HG02759 (cell line): Measurements from ENCODE around the gene RELL2.

ENCODE experiments used
- ATAC-seq: cut with Tn5 transposase; IDR thresholded peaks from one replicate; pipeline ENCODE4 v1.9.1; 2021; ENCODE audit warnings: mild to moderate bottlenecking, moderate library complexity; ENCODE audit not compliant: unreplicated experiment

RELL2 gene

DNA sequence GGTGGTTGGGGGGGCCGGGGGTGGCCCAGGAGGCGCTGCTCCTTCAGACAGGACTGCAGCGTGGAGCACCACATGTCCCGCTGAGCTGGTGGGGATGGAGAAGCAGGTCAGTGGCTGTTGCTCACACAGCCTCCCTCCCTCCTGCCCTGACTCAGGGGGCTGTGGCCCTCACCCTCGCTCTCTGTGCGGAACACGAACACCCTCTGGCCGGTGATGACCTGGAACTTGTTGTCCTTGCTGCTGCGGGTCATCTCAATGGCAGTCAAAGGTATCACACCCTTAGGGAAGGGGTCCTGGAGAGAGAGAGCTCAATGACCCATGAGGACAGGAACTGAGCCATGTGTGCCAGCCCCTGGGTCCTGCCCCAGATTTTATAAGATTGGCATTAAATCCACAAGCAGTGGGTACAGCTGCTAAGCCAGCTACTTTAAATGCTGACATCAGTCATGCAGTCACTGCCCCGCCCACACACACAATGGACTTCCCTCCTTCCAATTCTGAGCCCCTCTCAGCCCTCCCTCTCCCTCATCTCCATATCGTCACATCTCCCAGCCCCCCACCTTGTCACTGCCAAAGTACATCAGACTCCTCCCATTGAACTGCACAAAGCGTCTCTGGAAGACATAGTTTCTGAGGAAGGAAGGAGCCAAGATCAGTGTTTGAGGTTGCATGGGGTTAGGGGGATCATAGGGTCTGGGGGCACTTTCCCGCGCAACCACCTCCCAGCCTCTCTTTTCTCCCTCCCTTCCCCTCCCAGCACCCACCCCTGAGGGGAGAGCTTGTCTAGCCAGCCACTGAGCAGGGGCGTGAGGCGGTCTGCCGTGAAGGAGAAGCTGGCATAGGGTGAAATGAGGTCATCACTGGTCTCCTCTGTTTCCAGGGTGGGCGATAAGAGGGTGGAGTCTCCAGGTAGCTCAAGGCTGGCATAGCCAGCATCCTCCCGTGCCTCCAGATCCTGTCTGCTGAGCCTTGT lies 36.3 kb downstream of the RELL2 start:
- no peak for ATAC-seq

DNA sequence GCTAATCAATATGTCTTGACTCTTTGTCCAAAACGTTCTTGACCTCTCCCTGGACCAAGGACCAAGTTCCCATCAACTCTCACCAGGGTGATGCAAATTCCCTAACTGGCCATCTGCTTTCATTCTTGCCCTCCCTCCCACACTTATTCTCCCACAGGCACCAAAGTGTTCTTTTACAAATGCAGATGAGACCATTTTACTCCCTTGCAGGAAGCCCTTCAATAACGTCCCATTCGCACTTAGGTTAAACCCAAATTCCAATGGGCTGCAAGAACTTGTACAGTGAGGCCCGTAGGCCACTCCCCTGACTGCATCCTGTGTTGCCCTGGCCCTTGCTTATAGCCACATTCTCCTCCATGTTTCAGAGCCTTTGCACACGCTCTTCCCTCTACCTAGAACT lies 38.0 kb downstream of the RELL2 start:
- no peak for ATAC-seq

DNA sequence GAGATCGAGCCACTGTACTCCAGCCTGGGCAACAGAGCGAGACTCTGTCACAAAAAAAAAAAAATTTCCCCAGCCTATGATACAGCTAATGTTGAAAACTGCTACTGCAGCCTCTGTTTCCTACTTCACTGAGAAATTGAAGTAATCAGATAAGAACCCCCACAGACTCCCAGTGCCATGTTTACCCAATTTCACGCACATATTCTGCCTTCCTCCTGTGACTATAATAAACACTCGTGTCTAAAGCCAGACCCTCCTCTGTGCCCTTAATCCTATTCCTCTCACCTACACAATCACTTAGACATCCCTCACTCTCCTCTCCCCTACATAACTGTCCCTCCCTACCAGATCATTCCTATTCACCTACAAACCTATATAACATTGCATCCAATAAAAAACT lies 38.9 kb downstream of the RELL2 start:
- ATAC-seq: no peak

DNA sequence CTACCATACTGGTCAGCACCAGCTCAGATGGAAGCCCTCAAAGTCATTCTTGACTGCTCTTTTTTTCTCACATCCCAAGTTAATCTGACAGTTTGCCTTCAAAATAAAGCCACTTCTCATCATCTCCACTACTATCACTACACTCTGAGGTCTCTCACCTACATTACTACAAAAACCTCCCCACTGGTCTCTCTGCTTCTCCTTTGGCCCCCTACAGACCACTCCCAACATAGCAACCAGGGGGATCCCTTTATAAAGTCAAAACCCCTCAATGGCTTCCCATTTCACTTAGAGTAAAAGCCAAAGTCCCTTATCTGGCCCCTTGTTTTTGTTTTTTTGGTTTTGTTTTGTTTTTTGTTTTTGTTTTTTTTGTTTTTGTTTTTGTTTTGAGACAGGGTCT lies 40.6 kb downstream of the RELL2 start:
- no peak for ATAC-seq

DNA sequence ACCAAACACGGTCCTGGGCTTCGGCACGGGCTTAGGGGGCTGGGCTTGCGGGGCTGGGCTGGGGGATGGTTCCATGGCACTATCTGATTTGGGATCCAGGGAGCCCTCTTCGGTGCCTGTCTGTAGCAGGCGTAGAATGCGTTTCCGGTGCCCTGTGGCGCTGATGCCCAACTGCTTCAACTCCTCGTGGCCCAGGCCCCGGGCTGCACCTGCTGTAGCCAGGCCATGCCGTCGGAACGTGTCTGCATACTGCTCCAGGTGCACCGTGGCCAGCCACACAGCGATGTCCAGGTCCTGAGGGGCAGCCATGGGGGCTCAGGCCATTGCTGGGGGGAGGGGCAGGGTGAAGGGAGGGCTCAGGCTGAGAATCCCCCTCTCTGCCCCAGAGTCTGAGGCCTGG lies 43.4 kb downstream of the RELL2 start:
- ATAC-seq: no peak

DNA sequence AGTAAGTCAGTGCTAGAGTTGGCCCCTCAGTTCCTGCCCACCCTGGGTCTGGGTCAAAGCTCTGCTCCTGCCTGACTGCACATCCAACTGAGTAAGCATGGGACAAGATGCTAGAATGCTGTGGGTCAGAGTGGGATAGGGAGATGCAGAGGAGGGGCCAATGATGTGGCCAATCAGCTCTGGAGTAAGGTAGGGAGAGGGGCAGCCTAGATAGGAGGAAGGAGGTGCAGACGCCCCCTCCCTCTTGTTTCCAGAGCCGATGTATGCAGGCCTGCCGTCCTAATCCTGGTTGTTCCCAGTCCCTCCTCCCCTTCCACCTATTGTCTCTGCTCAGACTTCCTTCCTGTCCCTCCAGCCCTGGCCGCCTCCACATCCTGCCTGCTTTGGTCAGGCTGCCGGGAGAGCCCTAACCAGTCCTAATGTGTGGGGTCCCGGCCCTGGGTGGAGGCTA lies 44.0 kb downstream of the RELL2 start:
- no peak for ATAC-seq

DNA sequence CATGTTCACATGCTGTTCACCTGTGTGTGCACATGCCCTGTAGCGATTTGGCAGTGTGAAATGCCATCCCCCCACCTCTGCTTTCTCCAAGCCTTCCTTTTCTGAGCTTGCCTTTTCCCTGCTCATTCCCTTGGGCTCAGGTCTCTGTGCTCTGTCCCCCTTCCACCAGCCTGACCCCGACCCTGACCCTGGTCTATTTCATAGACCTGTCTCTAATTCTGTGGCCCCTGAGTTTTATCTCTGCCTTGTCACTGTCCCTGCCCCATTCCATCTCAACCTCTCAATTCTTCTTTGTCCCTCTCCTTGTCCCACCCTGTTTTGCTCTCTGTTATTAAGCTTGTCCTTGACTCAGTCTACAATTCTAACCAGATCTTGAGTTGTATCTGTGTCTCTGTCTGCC lies 44.5 kb downstream of the RELL2 start:
- ATAC-seq: no peak

DNA sequence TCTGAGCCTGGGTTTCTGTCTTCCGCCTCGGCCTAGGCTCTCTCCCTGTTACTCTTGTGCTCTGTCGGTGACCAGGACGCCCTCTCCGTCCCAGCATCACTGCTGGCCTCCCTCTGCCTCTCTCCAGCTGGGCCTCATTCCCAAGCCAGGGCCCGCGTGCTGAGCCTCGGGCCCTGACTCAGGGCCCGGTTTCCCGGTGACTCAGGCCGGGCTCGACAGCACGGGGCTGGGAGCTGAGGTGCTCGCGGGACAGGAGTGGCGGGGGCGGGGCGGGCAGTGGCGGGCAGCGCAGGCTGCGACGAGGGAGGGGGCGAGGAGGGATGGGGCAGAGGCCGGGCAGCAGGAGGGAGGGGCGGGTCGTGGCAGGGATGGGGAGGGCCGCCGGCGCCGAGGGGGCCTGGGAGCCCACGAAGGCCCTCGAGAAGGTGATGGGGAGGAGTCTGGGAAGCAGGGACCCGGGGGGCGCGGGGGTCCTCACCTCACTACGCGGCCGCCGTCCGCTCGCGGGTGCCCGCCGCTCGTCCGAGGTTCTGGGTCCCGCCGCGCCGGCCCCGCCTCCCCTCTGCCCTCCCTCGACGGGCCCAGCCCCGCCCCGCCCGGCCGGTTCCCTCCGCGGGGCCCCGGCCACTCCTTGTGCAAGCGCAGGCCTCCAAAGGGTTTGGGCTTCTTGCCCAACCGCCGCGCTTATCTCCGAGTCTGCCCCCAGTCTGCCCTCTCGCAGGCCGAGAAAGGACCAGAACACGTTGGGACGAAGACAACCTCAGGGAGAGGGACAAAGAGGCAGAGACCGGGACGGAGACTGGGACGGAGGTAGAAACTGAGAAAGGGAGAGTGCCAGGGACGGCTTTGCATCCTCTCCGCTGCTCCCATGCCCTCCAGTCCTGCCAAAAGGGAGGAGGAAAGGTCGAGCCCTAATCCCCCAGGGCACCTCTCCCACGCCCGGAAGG lies 45.2 kb downstream of the RELL2 start, which contains the start of gene ARAP3:
Gene ARAP3, minus strand, starts transcription at position 536 of the 947 bp plus-strand sequence. CDS start 1,744 bp downstream, outside the sequence.
- peak; percentile 59 for ATAC-seq

DNA sequence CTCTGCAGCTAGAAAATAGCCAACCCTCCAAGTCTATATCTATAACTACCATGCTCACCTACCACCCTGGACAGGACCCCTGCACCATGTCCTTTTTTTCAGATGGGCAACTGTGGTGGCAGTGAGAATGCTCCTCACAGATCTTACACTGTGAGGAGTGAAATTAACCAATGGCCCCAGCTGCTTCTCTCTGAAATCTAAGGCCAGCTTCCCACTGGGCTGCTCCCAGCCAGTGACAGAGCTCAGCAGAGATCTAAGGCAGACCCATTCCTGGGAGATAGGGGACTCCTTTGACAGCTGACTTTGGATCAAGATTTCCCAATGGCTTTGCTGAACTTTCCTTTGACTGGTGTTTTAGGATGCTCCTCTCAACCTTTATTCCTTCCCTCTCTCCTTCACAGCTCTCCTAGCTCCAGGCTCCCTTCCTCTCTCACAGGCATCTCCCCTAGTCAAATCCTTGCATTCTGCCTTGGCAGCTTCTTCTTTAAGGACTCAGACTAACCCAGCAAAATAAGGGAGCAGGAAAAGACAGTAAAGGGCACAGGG lies 46.9 kb downstream of the RELL2 start:
- ATAC-seq: no peak

DNA sequence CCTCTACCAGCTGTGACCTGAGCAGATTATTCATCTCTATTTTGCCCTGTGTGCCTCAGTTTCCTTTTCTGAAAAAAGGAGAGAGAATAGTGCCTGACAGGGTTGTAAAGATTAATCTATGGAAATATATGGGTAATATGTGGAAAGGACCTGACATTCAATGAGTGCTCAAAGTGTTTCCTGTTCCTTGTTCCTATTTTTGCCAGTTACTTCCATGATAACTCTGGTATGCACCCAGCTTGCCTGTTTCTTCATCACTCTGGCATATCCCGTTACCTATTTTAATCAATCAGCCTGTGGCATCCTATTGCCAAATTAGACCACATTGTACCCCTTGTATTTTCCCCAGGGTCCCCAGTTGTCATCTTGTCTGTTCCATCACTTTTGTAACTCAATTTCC lies 48.8 kb downstream of the RELL2 start:
- ATAC-seq: no peak

DNA sequence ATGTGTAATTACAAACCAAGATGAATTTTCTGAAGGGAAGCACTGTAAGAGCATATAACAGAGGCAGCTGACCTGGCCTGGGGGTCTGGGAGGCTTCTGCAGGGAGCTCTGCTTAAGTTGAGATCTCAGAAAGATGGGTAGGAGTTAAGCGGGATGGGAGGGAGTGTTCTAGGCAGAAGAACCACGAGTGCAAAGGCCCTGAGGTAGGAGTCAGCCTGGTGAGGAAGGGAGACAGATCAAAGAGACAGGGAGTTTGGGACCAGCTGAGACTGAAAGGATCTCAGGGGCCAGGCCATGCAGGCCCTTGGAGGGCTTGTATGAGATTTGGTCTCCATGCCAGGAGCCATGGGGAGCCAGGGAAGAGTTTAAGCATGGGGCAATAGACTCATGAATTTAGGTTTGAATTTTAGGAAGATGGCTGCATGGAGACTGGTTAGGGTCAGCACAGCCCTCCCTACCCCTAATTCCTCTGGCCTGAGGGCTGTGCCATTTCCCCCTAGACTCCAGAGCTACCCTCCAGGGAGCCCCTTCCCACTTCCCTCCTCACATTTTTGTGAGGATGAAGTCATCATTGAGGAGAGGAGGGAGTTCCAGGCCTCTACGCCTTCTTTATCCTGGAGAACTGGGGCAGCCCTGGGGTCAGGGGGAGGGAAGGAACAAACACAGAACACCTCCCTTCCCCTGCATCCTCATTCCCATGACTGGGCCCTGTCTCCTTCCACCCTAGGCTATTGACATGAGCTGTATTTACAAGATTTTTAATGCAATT lies 50.0 kb downstream of the RELL2 start:
- no peak for ATAC-seq
